Measurements from ENCODE around the gene SPATA20. TPM values are rescaled to one million over a fixed set of nuclear protein-coding genes. Genes with fewer than 3 reads are reported as not detected.

Gene SPATA20
- total and polyA plus RNA-seq, 5 donors: 45.9 to 71.8 (median 56.7) TPM

- ATAC-seq (peak; percentile 66 to 70), DNase-seq (peak; percentile 86 to 93 (median 92))
- Histone ChIP-seq H3K27ac (ENCODE audit: low read length) (no peak overlapping the region), H3K27me3 (ENCODE audit: control insufficient read depth, insufficient read depth) (no peaks in the 10 kb centered on the region), H3K9me3 (ENCODE audit: control insufficient read depth, low read length) (no peaks in the 10 kb centered on the region), H3K4me3 (ENCODE audit: low read length) (no peak overlapping the region), H3K4me1 (ENCODE audit: control insufficient read depth, insufficient read depth, low read length) (no peaks in the 10 kb centered on the region)
- WGBS: 49% methylated on average over 32 of the region's 32 CpGs
- intact Hi-C loops (cut with DNase I): loop anchor here in 3 of 4 donors (5.0 kb wide), 2 partner anchors 76 to 131 kb away; no protein-coding TSS in a partner anchor
Measured at GRCh38 chr17:50550661-50551432, 3.9 kb downstream of the SPATA20 start.

- intact Hi-C loops (cut with DNase I): loop anchor here in 3 of 4 donors (5.0 kb wide), 2 partner anchors 76 to 131 kb away; no protein-coding TSS in a partner anchor
- Histone ChIP-seq H3K27me3 (ENCODE audit: control insufficient read depth, insufficient read depth) (no peaks in the 10 kb centered on the region), H3K9me3 (ENCODE audit: control insufficient read depth, low read length) (no peaks in the 10 kb centered on the region), H3K27ac (ENCODE audit: low read length) (no peak overlapping the region), H3K4me3 (ENCODE audit: low read length) (no peak overlapping the region), H3K4me1 (ENCODE audit: control insufficient read depth, insufficient read depth, low read length) (no peaks in the 10 kb centered on the region)
- ATAC-seq (no peak), DNase-seq (no peak)
- WGBS: 94% methylated on average over 8 of the region's 8 CpGs
Measured at GRCh38 chr17:50551433-50551815, 4.5 kb downstream of the SPATA20 start.

- H3K27me3 ChIP-seq (ENCODE audit: control insufficient read depth, insufficient read depth): no peaks in the 10 kb centered on the region
- WGBS: 95% methylated on average over 12 of the region's 12 CpGs
- intact Hi-C loops (cut with DNase I): loop anchor here in 3 of 4 donors (5.0 kb wide), 2 partner anchors 75 to 130 kb away; no protein-coding TSS in a partner anchor
- no peak overlapping the region for H3K27ac ChIP-seq (ENCODE audit: low read length)
- no peaks in the 10 kb centered on the region for H3K4me1 ChIP-seq (ENCODE audit: control insufficient read depth, insufficient read depth, low read length)
- no peak for ATAC-seq
- no peak overlapping the region for H3K4me3 ChIP-seq (ENCODE audit: low read length)
- peak in 1 of 3 donors; percentile 56 for DNase-seq
- no peaks in the 10 kb centered on the region for H3K9me3 ChIP-seq (ENCODE audit: control insufficient read depth, low read length)
Measured at GRCh38 chr17:50551884-50552283, 4.9 kb downstream of the SPATA20 start.

- WGBS: 96% methylated on average over 17 of the region's 17 CpGs
- Histone ChIP-seq H3K4me1 (ENCODE audit: control insufficient read depth, insufficient read depth, low read length) (no peaks in the 10 kb centered on the region), H3K4me3 (ENCODE audit: low read length) (no peak overlapping the region), H3K27ac (ENCODE audit: low read length) (no peak overlapping the region), H3K27me3 (ENCODE audit: control insufficient read depth, insufficient read depth) (no peaks in the 10 kb centered on the region), H3K9me3 (ENCODE audit: control insufficient read depth, low read length) (no peaks in the 10 kb centered on the region)
- DNase-seq: no peak
- no peak for ATAC-seq
- intact Hi-C loops (cut with DNase I): loop anchor here in 3 of 4 donors (5.0 kb wide), 2 partner anchors 73 to 128 kb away; no protein-coding TSS in a partner anchor
Measured at GRCh38 chr17:50554201-50554600, 7.2 kb downstream of the SPATA20 start.

GRCh38 chr17:50556803-50557202 is 9.8 kb downstream of the SPATA20 start:
- DNase-seq: peak; percentile 39 to 81 (median 79)
- 44% methylated on average over 5 of the region's 5 CpGs for WGBS
- intact Hi-C loops (cut with DNase I): loop anchor here in 1 of 4 donors (5.0 kb wide), 1 partner anchor 60 kb away; no protein-coding TSS in a partner anchor

GRCh38 chr17:50557630-50558029 is 10.7 kb downstream of the SPATA20 start:
- no peak overlapping the region for H3K4me3 ChIP-seq (ENCODE audit: low read length)
- no peaks in the 10 kb centered on the region for H3K27me3 ChIP-seq (ENCODE audit: control insufficient read depth, insufficient read depth)
- peaks cover 4% of the 10 kb centered on the region for H3K4me1 ChIP-seq (ENCODE audit: control insufficient read depth, insufficient read depth, low read length)
- no peak overlapping the region for H3K27ac ChIP-seq (ENCODE audit: low read length)
- ATAC-seq: no peak
- no peak for DNase-seq
- intact Hi-C loops (cut with DNase I): loop anchor here in 1 of 4 donors (5.0 kb wide), 1 partner anchor 60 kb away; no protein-coding TSS in a partner anchor
- WGBS: 91% methylated on average over 4 of the region's 4 CpGs
- H3K9me3 ChIP-seq (ENCODE audit: control insufficient read depth, low read length): no peaks in the 10 kb centered on the region

More at GRCh38 chr17:50556803-50557202, 9.8 kb downstream of the SPATA20 start:
- no peaks in the 10 kb centered on the region for H3K27me3 ChIP-seq (ENCODE audit: control insufficient read depth, insufficient read depth)
- H3K9me3 ChIP-seq (ENCODE audit: control insufficient read depth, low read length): no peaks in the 10 kb centered on the region
- H3K4me3 ChIP-seq (ENCODE audit: low read length): no peak overlapping the region
- ATAC-seq: no peak
- peaks cover 4% of the 10 kb centered on the region for H3K4me1 ChIP-seq (ENCODE audit: control insufficient read depth, insufficient read depth, low read length)
- no peak overlapping the region for H3K27ac ChIP-seq (ENCODE audit: low read length)

GRCh38 chr17:50558091-50558490 is 11.1 kb downstream of the SPATA20 start:
- Histone ChIP-seq H3K27ac (ENCODE audit: low read length) (no peak overlapping the region), H3K9me3 (ENCODE audit: control insufficient read depth, low read length) (no peaks in the 10 kb centered on the region), H3K27me3 (ENCODE audit: control insufficient read depth, insufficient read depth) (no peaks in the 10 kb centered on the region), H3K4me3 (ENCODE audit: low read length) (no peak overlapping the region), H3K4me1 (ENCODE audit: control insufficient read depth, insufficient read depth, low read length) (peaks cover 4% of the 10 kb centered on the region)
- 66% methylated on average over 4 of the region's 4 CpGs for WGBS
- DNase-seq: no peak
- intact Hi-C loops (cut with DNase I): loop anchor here in 1 of 4 donors (5.0 kb wide), 1 partner anchor 59 kb away; no protein-coding TSS in a partner anchor
- no peak for ATAC-seq

- intact Hi-C loops (cut with DNase I): loop anchor here in 1 of 4 donors (5.0 kb wide), 1 partner anchor 59 kb away; no protein-coding TSS in a partner anchor
- Histone ChIP-seq H3K9me3 (ENCODE audit: control insufficient read depth, low read length) (no peaks in the 10 kb centered on the region), H3K4me1 (ENCODE audit: control insufficient read depth, insufficient read depth, low read length) (peaks cover 4% of the 10 kb centered on the region), H3K27me3 (ENCODE audit: control insufficient read depth, insufficient read depth) (no peaks in the 10 kb centered on the region), H3K27ac (ENCODE audit: low read length) (no peak overlapping the region), H3K4me3 (ENCODE audit: low read length) (no peak overlapping the region)
- no peak for ATAC-seq
- 18% methylated on average over 18 of the region's 18 CpGs for WGBS
- no peak for DNase-seq
Measured at GRCh38 chr17:50558581-50558940, 11.6 kb downstream of the SPATA20 start.

GRCh38 chr17:50558941-50559614 is 12.1 kb downstream of the SPATA20 start:
- 2% methylated on average over 55 of the region's 55 CpGs for WGBS
- intact Hi-C loops (cut with DNase I): loop anchor here in 1 of 4 donors (5.0 kb wide), 1 partner anchor 58 kb away; no protein-coding TSS in a partner anchor
- no peaks in the 10 kb centered on the region for H3K27me3 ChIP-seq (ENCODE audit: control insufficient read depth, insufficient read depth)

GRCh38 chr17:50559674-50560184 is 12.8 kb downstream of the SPATA20 start:
- Histone ChIP-seq H3K27ac (ENCODE audit: low read length) (no peak overlapping the region), H3K4me3 (ENCODE audit: low read length) (peak overlapping the region; percentile 61), H3K9me3 (ENCODE audit: control insufficient read depth, low read length) (no peaks in the 10 kb centered on the region), H3K4me1 (ENCODE audit: control insufficient read depth, insufficient read depth, low read length) (peaks cover 4% of the 10 kb centered on the region), H3K27me3 (ENCODE audit: control insufficient read depth, insufficient read depth) (no peaks in the 10 kb centered on the region)
- WGBS: 3% methylated on average over 27 of the region's 27 CpGs
- ATAC-seq (peak; percentile 29 to 57), DNase-seq (peak in 2 of 3 donors; percentile 78 to 86)
- intact Hi-C loops (cut with DNase I): loop anchor here in 2 of 4 donors (5.0 kb wide), 2 partner anchors 38 to 58 kb away; no protein-coding TSS in a partner anchor

More at GRCh38 chr17:50558941-50559614, 12.1 kb downstream of the SPATA20 start:
- Histone ChIP-seq H3K4me3 (ENCODE audit: low read length) (no peak overlapping the region), H3K27ac (ENCODE audit: low read length) (no peak overlapping the region), H3K4me1 (ENCODE audit: control insufficient read depth, insufficient read depth, low read length) (peaks cover 4% of the 10 kb centered on the region), H3K9me3 (ENCODE audit: control insufficient read depth, low read length) (no peaks in the 10 kb centered on the region)
- ATAC-seq (no peak), DNase-seq (peak in 2 of 3 donors; percentile 30 to 70)

All from right cardiac atrium (tissue), 5 donors.